HEK293 (cell line): ENCODE data around the gene ABLIM2.
A peak's percentile ranks its signal among the peaks of the same experiment; 100 is the strongest.

ENCODE experiments used
- CTCF ChIA-PET: fragments of 350-600 bp; formaldehyde crosslinking; extraction: SDS; loops from one replicate; lab custom pipeline; 2021; ENCODE audit warnings: antibody characterized with exemption; lab: Yijun Ruan, JAX
- POLR2A ChIA-PET: fragments of 300-600 bp; formaldehyde crosslinking; extraction: SDS; loops from one replicate; lab custom pipeline; 2020; ENCODE audit warnings: antibody characterized with exemption, inconsistent platforms; lab: Yijun Ruan, JAX
- H3K27ac ChIP-seq: fragments of 200-500 bp; sonication (Bioruptor generic); 2 replicates; pipeline ENCODE4 v1.5.1; 2014; ENCODE audit warnings: low read depth, low read length, control low read depth, inconsistent platforms; ENCODE audit errors: extremely low read depth
- H3K36me3 ChIP-seq, 2 experiments: fragments of 200-500 bp in 1 of 2; sonication (Bioruptor generic) in 1 of 2; 1 replicate in 1 of 2; 2 replicates in 1 of 2; pipeline ENCODE4 v1.5.1; 2014 to 2017; ENCODE audit warnings: inconsistent platforms in 2 of 2, low read length in 2 of 2; ENCODE audit not compliant: control insufficient read depth in 2 of 2, insufficient read depth in 1 of 2
- H3K4me1 ChIP-seq: fragments of 200-500 bp; sonication (Bioruptor generic); 2 replicates; pipeline ENCODE4 v1.5.1; 2014; ENCODE audit warnings: mild to moderate bottlenecking, low read length, inconsistent platforms; ENCODE audit not compliant: control insufficient read depth, insufficient read depth
- H3K4me3 ChIP-seq: 2 replicates; pipeline ENCODE4 v1.5.1; 2011; ENCODE audit warnings: low read depth, mild to moderate bottlenecking, control low read depth, low read length, moderate library complexity
- H3K9me3 ChIP-seq: fragments of 200-500 bp; sonication (Bioruptor generic); 2 replicates; pipeline ENCODE4 v1.5.1; 2014; ENCODE audit warnings: low read depth, low read length, inconsistent platforms; ENCODE audit not compliant: control insufficient read depth, insufficient read depth
- ATF2 ChIP-seq: fragments of 450-650 bp; formaldehyde crosslinking; IDR thresholded peaks from 2 replicates; pipeline ENCODE4 v1.5.1; 2016; ENCODE audit warnings: missing biosample characterization, missing genetic modification characterization, low read depth
- BCL6B ChIP-seq: fragments of 450-650 bp; formaldehyde crosslinking; IDR thresholded peaks from 2 replicates; pipeline ENCODE4 v1.5.1; 2017; ENCODE audit warnings: missing biosample characterization, missing genetic modification characterization
- HOXA7 ChIP-seq: sonication (generic); formaldehyde crosslinking; IDR thresholded peaks from 2 replicates; pipeline ENCODE4 v1.8.1; 2022; ENCODE audit warnings: missing genetic modification reagents, borderline replicate concordance
- HOXC10 ChIP-seq: sonication (generic); formaldehyde crosslinking; IDR thresholded peaks from 2 replicates; pipeline ENCODE4 v1.8.1; 2023; ENCODE audit warnings: mild to moderate bottlenecking, missing genetic modification reagents
- KLF10 ChIP-seq: fragments of 450-650 bp; IDR thresholded peaks from 2 replicates; pipeline ENCODE4 v1.5.1; 2018; ENCODE audit warnings: missing biosample characterization, mild to moderate bottlenecking, missing genetic modification characterization
- OSR2 ChIP-seq: fragments of 450-650 bp; formaldehyde crosslinking; IDR thresholded peaks from 2 replicates; pipeline ENCODE4 v1.5.1; 2016; ENCODE audit warnings: missing biosample characterization, missing genetic modification characterization
- SALL2 ChIP-seq: fragments of 450-650 bp; formaldehyde crosslinking; IDR thresholded peaks from 2 replicates; pipeline ENCODE4 v1.5.0; 2017; ENCODE audit warnings: missing biosample characterization, mild to moderate bottlenecking, missing genetic modification characterization, borderline replicate concordance
- SP2 ChIP-seq: fragments of 450-650 bp; formaldehyde crosslinking; IDR thresholded peaks from 2 replicates; pipeline ENCODE4 v1.5.1; 2016; ENCODE audit warnings: missing biosample characterization, missing genetic modification characterization
- ZFP69B ChIP-seq: fragments of 450-650 bp; formaldehyde crosslinking; IDR thresholded peaks from 2 replicates; pipeline ENCODE4 v1.5.1; 2016; ENCODE audit warnings: missing biosample characterization, missing genetic modification characterization
- ZIC2 ChIP-seq: fragments of 450-650 bp; formaldehyde crosslinking; IDR thresholded peaks from 2 replicates; pipeline ENCODE4 v1.5.1; 2016; ENCODE audit warnings: missing biosample characterization, missing genetic modification characterization
- ZNF202 ChIP-seq: fragments of 450-650 bp; formaldehyde crosslinking; IDR thresholded peaks from 2 replicates; pipeline ENCODE4 v1.5.1; 2016; ENCODE audit warnings: missing biosample characterization, missing genetic modification characterization, borderline replicate concordance
- ZNF211 ChIP-seq: fragments of 450-650 bp; formaldehyde crosslinking; IDR thresholded peaks from 2 replicates; pipeline ENCODE4 v1.5.1; 2016; ENCODE audit warnings: low read depth, missing biosample characterization, missing genetic modification characterization
- ZNF223 ChIP-seq: fragments of 450-650 bp; formaldehyde crosslinking; IDR thresholded peaks from 2 replicates; pipeline ENCODE4 v1.5.1; 2016; ENCODE audit warnings: missing biosample characterization, missing genetic modification characterization
- ZNF274 ChIP-seq, 2 experiments: fragments of 200-500 bp in 1 of 2; fragments of 450-650 bp in 1 of 2; sonication (Bioruptor generic) in 1 of 2; formaldehyde crosslinking in 1 of 2; IDR thresholded peaks; 2 replicates each; pipeline versions ENCODE4 v1.5.1 to v1.6.1; 2014 to 2016; ENCODE audit warnings: borderline replicate concordance in 1 of 2, inconsistent platforms in 1 of 2, low read length in 1 of 2, missing biosample characterization in 1 of 2, missing genetic modification characterization in 1 of 2
- ZNF302 ChIP-seq: fragments of 450-650 bp; formaldehyde crosslinking; IDR thresholded peaks from 2 replicates; pipeline ENCODE4 v1.5.1; 2016; ENCODE audit warnings: missing biosample characterization, missing genetic modification characterization, low read depth
- ZNF398 ChIP-seq: fragments of 450-650 bp; formaldehyde crosslinking; IDR thresholded peaks from 2 replicates; pipeline ENCODE4 v1.5.1; 2017; ENCODE audit warnings: missing biosample characterization, missing genetic modification characterization
- ZNF423 ChIP-seq: fragments of 450-650 bp; formaldehyde crosslinking; IDR thresholded peaks from 2 replicates; pipeline ENCODE4 v1.5.1; 2016; ENCODE audit warnings: missing biosample characterization, missing genetic modification characterization
- ZNF501 ChIP-seq: fragments of 450-650 bp; formaldehyde crosslinking; IDR thresholded peaks from 2 replicates; pipeline ENCODE4 v1.5.1; 2016; ENCODE audit warnings: missing biosample characterization, missing genetic modification characterization
- ZNF544 ChIP-seq: fragments of 450-650 bp; formaldehyde crosslinking; IDR thresholded peaks from 2 replicates; pipeline ENCODE4 v1.5.0; 2017; ENCODE audit warnings: missing biosample characterization, missing genetic modification characterization
- ZNF558 ChIP-seq: fragments of 450-650 bp; formaldehyde crosslinking; IDR thresholded peaks from 2 replicates; pipeline ENCODE4 v1.5.1; 2016; ENCODE audit warnings: missing biosample characterization, missing genetic modification characterization
- ZNF664 ChIP-seq: fragments of 450-650 bp; formaldehyde crosslinking; IDR thresholded peaks from 2 replicates; pipeline ENCODE4 v1.5.1; 2016; ENCODE audit warnings: missing biosample characterization, missing genetic modification characterization
- ZNF670 ChIP-seq: fragments of 450-650 bp; formaldehyde crosslinking; IDR thresholded peaks from 2 replicates; pipeline ENCODE4 v1.5.1; 2016; ENCODE audit warnings: missing biosample characterization, missing genetic modification characterization, low read depth
- ZNF747 ChIP-seq: fragments of 450-650 bp; formaldehyde crosslinking; IDR thresholded peaks from 2 replicates; pipeline ENCODE4 v1.5.1; 2016; ENCODE audit warnings: missing biosample characterization, missing genetic modification characterization

The ABLIM2 gene

GRCh38 chr4:8128100-8128856 lies 30.3 kb downstream of the ABLIM2 start (continued):
- TF ChIP-seq ZIC2 (0 out of 2 replicates have a peak, but pooled peaks have one; percentile 28), ZNF501 (tag by site-specific recombination) (no peak), ZNF747 (no peak), ZNF211 (tag by site-specific recombination) (no peak), ATF2 (peak; percentile 28; the same call in 1 of the 2 replicates), ZNF202 (no peak), ZNF423 (tag by site-specific recombination) (no peak), ZNF274 (IDR thresholded peaks at IDR 0.05; ENCODE audit: low read length) (no peak), ZNF274 (tag by site-specific recombination; IDR thresholded peaks at IDR 0.05; ENCODE audit: borderline replicate concordance) (no peak), ZNF302 (tag by site-specific recombination) (no peak), OSR2 (tag by site-specific recombination) (no peak), ZNF670 (tag by site-specific recombination) (no peak), SP2 (tag by site-specific recombination) (peak; percentile 28; the same call in 1 of the 2 replicates)

- CTCF ChIA-PET: no interaction called here
- Histone ChIP-seq H3K27ac (no peak overlapping the region), H3K9me3 (no peaks in the 10 kb centered on the region), H3K4me1 (no peaks in the 10 kb centered on the region), H3K36me3 (no peaks in the 10 kb centered on the region), H3K4me3 (no peak overlapping the region)
- POLR2A ChIA-PET: interaction anchor here (1.1 kb wide), 1 partner anchor 12 kb away, joined by 3 read pairs; no protein-coding TSS in a partner anchor
- TF ChIP-seq BCL6B (no peak), ZIC2 (no peak), ZFP69B (tag by site-specific recombination) (no peak), ZNF398 (tag by site-specific recombination) (no peak), ZNF223 (tag by site-specific recombination) (no peak), HOXA7 (CRISPR knock-in tag) (no peak), KLF10 (no peak), ZNF544 (tag by site-specific recombination) (no peak), ZNF558 (no peak), SALL2 (tag by site-specific recombination) (no peak), ZNF664 (tag by site-specific recombination) (no peak), HOXC10 (no peak)
Observed at GRCh38 chr4:8127051-8127826, 31.4 kb downstream of the ABLIM2 start.
